ENCODE measurements around the gene RABGAP1. TPM values are rescaled to one million over a fixed set of nuclear protein-coding genes. Genes with fewer than 3 reads are reported as not detected.

RABGAP1 gene
- total and polyA plus RNA-seq, 4 donors: 3.8 to 25.7 (median 10.5) TPM

GRCh38 chr9:123135430-123135829, 194.6 kb downstream of the RABGAP1 start:
- DNase-seq (ENCODE audit: low spot score): no peak
- no peak overlapping the region for H3K4me3 ChIP-seq (ENCODE audit: low read depth in 1 of 3, low read length in 3 of 3)
- H3K27me3 ChIP-seq (ENCODE audit: control insufficient read depth in 4 of 4, insufficient read depth in 4 of 4, low read length in 3 of 4): no peaks in the 10 kb centered on the region
- H3K27ac ChIP-seq (ENCODE audit: low read depth in 1 of 2, low read length in 2 of 2): no peak overlapping the region
- H3K9me3 ChIP-seq (ENCODE audit: control insufficient read depth in 4 of 4, low read length in 3 of 4): no peaks in the 10 kb centered on the region
- no peak overlapping the region for H3K9ac ChIP-seq (ENCODE audit: low read depth in 1 of 2, low read length in 2 of 2)
- TF ChIP-seq JUND (IDR thresholded peaks at IDR 0.05): no peak
- TF ChIP-seq, protein P1, sequence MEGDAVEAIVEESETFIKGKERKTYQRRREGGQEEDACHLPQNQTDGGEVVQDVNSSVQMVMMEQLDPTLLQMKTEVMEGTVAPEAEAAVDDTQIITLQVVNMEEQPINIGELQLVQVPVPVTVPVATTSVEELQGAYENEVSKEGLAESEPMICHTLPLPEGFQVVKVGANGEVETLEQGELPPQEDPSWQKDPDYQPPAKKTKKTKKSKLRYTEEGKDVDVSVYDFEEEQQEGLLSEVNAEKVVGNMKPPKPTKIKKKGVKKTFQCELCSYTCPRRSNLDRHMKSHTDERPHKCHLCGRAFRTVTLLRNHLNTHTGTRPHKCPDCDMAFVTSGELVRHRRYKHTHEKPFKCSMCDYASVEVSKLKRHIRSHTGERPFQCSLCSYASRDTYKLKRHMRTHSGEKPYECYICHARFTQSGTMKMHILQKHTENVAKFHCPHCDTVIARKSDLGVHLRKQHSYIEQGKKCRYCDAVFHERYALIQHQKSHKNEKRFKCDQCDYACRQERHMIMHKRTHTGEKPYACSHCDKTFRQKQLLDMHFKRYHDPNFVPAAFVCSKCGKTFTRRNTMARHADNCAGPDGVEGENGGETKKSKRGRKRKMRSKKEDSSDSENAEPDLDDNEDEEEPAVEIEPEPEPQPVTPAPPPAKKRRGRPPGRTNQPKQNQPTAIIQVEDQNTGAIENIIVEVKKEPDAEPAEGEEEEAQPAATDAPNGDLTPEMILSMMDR (IDR thresholded peaks at IDR 0.05; ENCODE audit: low read depth, low read length, missing input control): no peak
- TF ChIP-seq, protein P2, sequence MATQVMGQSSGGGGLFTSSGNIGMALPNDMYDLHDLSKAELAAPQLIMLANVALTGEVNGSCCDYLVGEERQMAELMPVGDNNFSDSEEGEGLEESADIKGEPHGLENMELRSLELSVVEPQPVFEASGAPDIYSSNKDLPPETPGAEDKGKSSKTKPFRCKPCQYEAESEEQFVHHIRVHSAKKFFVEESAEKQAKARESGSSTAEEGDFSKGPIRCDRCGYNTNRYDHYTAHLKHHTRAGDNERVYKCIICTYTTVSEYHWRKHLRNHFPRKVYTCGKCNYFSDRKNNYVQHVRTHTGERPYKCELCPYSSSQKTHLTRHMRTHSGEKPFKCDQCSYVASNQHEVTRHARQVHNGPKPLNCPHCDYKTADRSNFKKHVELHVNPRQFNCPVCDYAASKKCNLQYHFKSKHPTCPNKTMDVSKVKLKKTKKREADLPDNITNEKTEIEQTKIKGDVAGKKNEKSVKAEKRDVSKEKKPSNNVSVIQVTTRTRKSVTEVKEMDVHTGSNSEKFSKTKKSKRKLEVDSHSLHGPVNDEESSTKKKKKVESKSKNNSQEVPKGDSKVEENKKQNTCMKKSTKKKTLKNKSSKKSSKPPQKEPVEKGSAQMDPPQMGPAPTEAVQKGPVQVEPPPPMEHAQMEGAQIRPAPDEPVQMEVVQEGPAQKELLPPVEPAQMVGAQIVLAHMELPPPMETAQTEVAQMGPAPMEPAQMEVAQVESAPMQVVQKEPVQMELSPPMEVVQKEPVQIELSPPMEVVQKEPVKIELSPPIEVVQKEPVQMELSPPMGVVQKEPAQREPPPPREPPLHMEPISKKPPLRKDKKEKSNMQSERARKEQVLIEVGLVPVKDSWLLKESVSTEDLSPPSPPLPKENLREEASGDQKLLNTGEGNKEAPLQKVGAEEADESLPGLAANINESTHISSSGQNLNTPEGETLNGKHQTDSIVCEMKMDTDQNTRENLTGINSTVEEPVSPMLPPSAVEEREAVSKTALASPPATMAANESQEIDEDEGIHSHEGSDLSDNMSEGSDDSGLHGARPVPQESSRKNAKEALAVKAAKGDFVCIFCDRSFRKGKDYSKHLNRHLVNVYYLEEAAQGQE (IDR thresholded peaks at IDR 0.05): no peak
- no peak for TF ChIP-seq GABPA (IDR thresholded peaks at IDR 0.05 in 1 of 2, conservative IDR thresholded peaks at IDR 0.05 in 1 of 2)
- no peak for TF ChIP-seq NR2F2 (IDR thresholded peaks at IDR 0.05)
- TF ChIP-seq, protein P3, sequence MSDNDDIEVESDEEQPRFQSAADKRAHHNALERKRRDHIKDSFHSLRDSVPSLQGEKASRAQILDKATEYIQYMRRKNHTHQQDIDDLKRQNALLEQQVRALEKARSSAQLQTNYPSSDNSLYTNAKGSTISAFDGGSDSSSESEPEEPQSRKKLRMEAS (IDR thresholded peaks at IDR 0.05): no peak
- no peak for TF ChIP-seq FOXA1 (IDR thresholded peaks at IDR 0.05)
- no peak for TF ChIP-seq YY1 (IDR thresholded peaks at IDR 0.05)
- no peak for TF ChIP-seq ZBTB33 (IDR thresholded peaks at IDR 0.05)
- no peak for TF ChIP-seq HNF4G (IDR thresholded peaks at IDR 0.05)
- TF ChIP-seq SP1 (IDR thresholded peaks at IDR 0.05): no peak
- no peak for TF ChIP-seq ATF3 (IDR thresholded peaks at IDR 0.05)
- no peak for TF ChIP-seq HNF4A (conservative IDR thresholded peaks at IDR 0.05)
- no peak for TF ChIP-seq RAD21 (IDR thresholded peaks at IDR 0.05)
- no peaks in the 10 kb centered on the region for H3K4me1 ChIP-seq (ENCODE audit: control insufficient read depth in 4 of 4, insufficient read depth in 4 of 4, low read length in 3 of 4)
- H3K36me3 ChIP-seq (ENCODE audit: control insufficient read depth in 4 of 4, insufficient read depth in 3 of 4, low read depth in 1 of 4, low read length in 3 of 4): peaks cover 0 to 9% (median 0%) of the 10 kb centered on the region in 4 donors
- 94% methylated on average over 5 of the region's 5 CpGs for WGBS

DNA sequence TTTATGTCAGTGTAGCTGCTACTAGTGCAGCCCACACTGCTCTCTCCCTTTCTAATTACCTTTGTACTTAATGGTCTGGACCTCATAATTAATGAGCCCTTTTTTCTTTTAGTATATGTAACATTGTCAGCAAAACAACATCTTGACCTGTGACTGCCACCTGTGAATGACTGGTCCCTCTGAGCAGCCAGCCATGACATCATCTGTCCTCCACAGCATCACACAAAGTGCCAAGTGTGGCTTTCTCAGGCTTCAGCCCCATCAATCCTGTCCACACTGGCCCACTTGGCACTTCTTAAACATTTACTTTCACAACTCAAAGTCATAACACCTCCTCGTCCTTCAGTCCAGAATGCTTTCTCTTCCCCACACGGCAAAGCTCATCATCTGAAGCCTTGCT, 197.3 kb downstream of the RABGAP1 start:
- TF ChIP-seq ATF3 (IDR thresholded peaks at IDR 0.05): no peak
- no peak for TF ChIP-seq RXRA (IDR thresholded peaks at IDR 0.05)
- TF ChIP-seq HNF4A (conservative IDR thresholded peaks at IDR 0.05): no peak
- no peak for TF ChIP-seq EGR1 (IDR thresholded peaks at IDR 0.05; ENCODE audit: low read depth in 2 of 2)
- TF ChIP-seq, protein P2 (IDR thresholded peaks at IDR 0.05): no peak
- no peak for TF ChIP-seq TAF1 (conservative IDR thresholded peaks at IDR 0.05)
- no peaks in the 10 kb centered on the region for H3K4me1 ChIP-seq (ENCODE audit: control insufficient read depth in 4 of 4, insufficient read depth in 4 of 4, low read length in 3 of 4)

More for the DNA sequence above, 197.3 kb downstream of the RABGAP1 start:
- Histone ChIP-seq H3K36me3 (ENCODE audit: control insufficient read depth in 4 of 4, insufficient read depth in 3 of 4, low read depth in 1 of 4, low read length in 3 of 4) (peaks cover 0 to 8% (median 0%) of the 10 kb centered on the region in 4 donors), H3K4me3 (ENCODE audit: low read depth in 1 of 3, low read length in 3 of 3) (no peak overlapping the region), H3K27me3 (ENCODE audit: control insufficient read depth in 4 of 4, insufficient read depth in 4 of 4, low read length in 3 of 4) (no peaks in the 10 kb centered on the region), H3K9ac (ENCODE audit: low read depth in 1 of 2, low read length in 2 of 2) (no peak overlapping the region), H3K9me3 (ENCODE audit: control insufficient read depth in 4 of 4, low read length in 3 of 4) (no peaks in the 10 kb centered on the region), H3K27ac (ENCODE audit: low read depth in 1 of 2, low read length in 2 of 2) (no peak overlapping the region)
- WGBS: 96% methylated on average over 2 of the region's 2 CpGs
- no peak for DNase-seq (ENCODE audit: low spot score)
